K562 (cell line): ENCODE measurements around the gene ANKRD65. TPM values are rescaled to one million over a fixed set of nuclear protein-coding genes. Genes with fewer than 3 reads are reported as not detected.
"Not testable (repeated sequence)": the region's sequence is repeated elsewhere in the genome, so short reads cannot be mapped to it uniquely, and the experiment has no call there.

Source experiments
- ATAC-seq: fragments of 200-7000 bp; cut with Tn5 transposase; 3 replicates; pipeline ENCODE4 v1.9.1; 2020; ENCODE audit warnings: moderate library complexity
- BruUV-seq: library from RNA; stranded (reverse); fragments of 400-500 nt; replicated peaks from 2 replicates; lab custom pipeline; 2021; lab: Mats Ljungman, UMichigan
- CTCF ChIA-PET: fragments of 300-600 bp; formaldehyde crosslinking; extraction: SDS; loops from one replicate; lab custom pipeline; 2021; ENCODE audit warnings: low intra/inter-chr PET ratio; lab: Yijun Ruan, JAX
- POLR2A ChIA-PET: fragments of 300-600, 350-650 bp; sonication (Branson Sonifier 250); formaldehyde crosslinking; extraction: SDS; loops from one replicate; lab custom pipeline; 2021; ENCODE audit warnings: antibody characterized with exemption, inconsistent platforms; lab: Yijun Ruan, JAX
- DNase-seq, 4 experiments: peaks; one replicate each; pipeline versions ENCODE4 v3.0.0 to v3.0.0-alpha.2; 2011 to 2018; ENCODE audit warnings: low spot score in 3 of 4, mixed read lengths in 3 of 4; ENCODE audit errors: extremely low read depth in 1 of 4
- FAIRE-seq: peaks from 2 replicates; lab custom pipeline; 2011; peaks lifted over from hg19 to GRCh38; lab: Jason Lieb, UNC
- H2AFZ ChIP-seq: 2 replicates; pipeline ENCODE4 v1.6.0; 2011; ENCODE audit warnings: low read depth, low read length, control low read depth, inconsistent platforms
- H3K27ac ChIP-seq: fragments of 200-600 bp; 3 replicates; pipeline ENCODE4 v1.8.0; 2011; ENCODE audit warnings: low read depth, mild to moderate bottlenecking, control low read depth, inconsistent platforms, low read length, moderate library complexity, mixed read lengths; ENCODE audit errors: extremely low read depth
- H3K27me3 ChIP-seq, 2 experiments: fragments of 300-600 bp in 1 of 2; 2 replicates in 1 of 2; 3 replicates in 1 of 2; pipeline versions ENCODE4 v1.6.0 to v1.8.0; 2011; ENCODE audit warnings: inconsistent platforms in 2 of 2, low read length in 2 of 2, mild to moderate bottlenecking in 1 of 2, mixed read lengths in 1 of 2, moderate library complexity in 1 of 2; ENCODE audit not compliant: control insufficient read depth in 2 of 2, insufficient read depth in 2 of 2
- H3K36me3 ChIP-seq: fragments of 300-600 bp; 3 replicates; pipeline ENCODE4 v1.8.0; 2011; ENCODE audit warnings: mild to moderate bottlenecking, low read length, inconsistent platforms; ENCODE audit not compliant: control insufficient read depth, insufficient read depth
- H3K4me1 ChIP-seq, 2 experiments: fragments of 200-600 bp in 1 of 2; replicated peaks in 1 of 2; 2 replicates in 1 of 2; 3 replicates in 1 of 2; pipeline versions ENCODE4 v1.5.1 to v1.8.0; 2011; ENCODE audit warnings: inconsistent platforms in 2 of 2, low read length in 2 of 2, mild to moderate bottlenecking in 1 of 2, mixed read lengths in 1 of 2, moderate library complexity in 1 of 2; ENCODE audit not compliant: control insufficient read depth in 2 of 2, insufficient read depth in 2 of 2
- H3K4me2 ChIP-seq: 2 replicates; pipeline ENCODE4 v1.6.1; 2011; ENCODE audit warnings: low read length, control low read depth, inconsistent platforms, mixed read lengths; ENCODE audit not compliant: insufficient read depth
- H3K4me3 ChIP-seq: fragments of 200-600 bp; sonication (generic), shearing (Covaris generic); 2 replicates; pipeline ENCODE4 v1.5.1; 2016; ENCODE audit warnings: control low read depth, inconsistent platforms
- H3K79me2 ChIP-seq: fragments of 200-600 bp; 3 replicates; pipeline ENCODE4 v1.8.0; 2011; ENCODE audit warnings: low read length, inconsistent platforms; ENCODE audit not compliant: control insufficient read depth, insufficient read depth
- H3K9ac ChIP-seq, 2 experiments: 2 replicates each; pipeline versions ENCODE4 v1.6.0 to v1.6.1; 2011; ENCODE audit warnings: low read depth in 2 of 2, low read length in 2 of 2, control low read depth in 1 of 2, inconsistent platforms in 1 of 2, mild to moderate bottlenecking in 1 of 2, mixed read lengths in 1 of 2; ENCODE audit not compliant: insufficient read depth in 1 of 2
- H3K9me1 ChIP-seq: one replicate; pipeline ENCODE4 v1.6.0; 2011; ENCODE audit warnings: inconsistent platforms, mild to moderate bottlenecking, low read length, moderate library complexity; ENCODE audit not compliant: control insufficient read depth, insufficient read depth
- H3K9me3 ChIP-seq: replicated peaks from 2 replicates; pipeline ENCODE4 v1.5.1; 2011; ENCODE audit warnings: low read depth, low read length, inconsistent platforms; ENCODE audit not compliant: control insufficient read depth, insufficient read depth
- H4K20me1 ChIP-seq: replicated peaks from 2 replicates; pipeline ENCODE4 v1.6.1; 2011; ENCODE audit warnings: low read length, inconsistent platforms, mixed read lengths; ENCODE audit not compliant: control insufficient read depth, insufficient read depth
- ZEB2 ChIP-seq: fragments of 450-650 bp; IDR thresholded peaks from 2 replicates; pipeline ENCODE4 v1.6.1; 2016
- ZNF318 ChIP-seq, 2 experiments: fragments of 450-650 bp; IDR thresholded peaks; 2 replicates each; pipeline ENCODE4 v1.6.1; 2016; ENCODE audit warnings: mild to moderate bottlenecking in 2 of 2, borderline replicate concordance in 1 of 2, low read depth in 1 of 2, moderate library complexity in 1 of 2
- WGBS: fragments of 100-300 bp; shearing (Covaris generic); methylation state at CpG from one replicate; pipeline ENCODE4 v1.1.6; 2016; ENCODE audit warnings: low coverage, mixed read lengths; ENCODE audit not compliant: insufficient coverage; ENCODE audit errors: missing lambda C conversion rate; 5-methylcytosine and 5-hydroxymethylcytosine counted together
- in situ Hi-C: fragments of 300-500 bp; cut with MboI; formaldehyde crosslinking; loops from 4 replicates; pipeline ENCODE4 v1.15.0; 2018; ENCODE audit warnings: inconsistent platforms, mixed read lengths
- intact Hi-C: fragments of 100-400 bp; cut with micrococcal nuclease; formaldehyde crosslinking; loops from 2 replicates; pipeline ENCODE4 v1.14.2; 2022
- polyA plus RNA-seq, 8 experiments: library from polyadenylated mRNA; depleted of rRNA in 4 of 8; stranded (reverse) in 5 of 8; unstranded in 3 of 8; fragments of >200 nt; fragmentation: Nextera tagmentation in 2 of 8; fragmentation: Illumina TruSeq in 1 of 8; extraction: Ambion mirVana in 2 of 8; extraction: Trizol in 1 of 8; gene quantifications; 2 replicates each; pipeline versions ENCODE4 v1.2.1 to v1.2.3, GENCODE V29; 2011 to 2014; ENCODE audit warnings: inconsistent platforms in 1 of 8, missing spikeins in 1 of 8
- total RNA-seq, 7 experiments: library from RNA; depleted of rRNA in 6 of 7; stranded (reverse); fragments of >200 nt in 6 of 7; fragmentation: Illumina TruSeq in 2 of 7; extraction: Trizol in 2 of 7; gene quantifications; 2 replicates each; pipeline versions ENCODE4 v1.2.1 to v1.2.3, GENCODE V29; 2011 to 2021; ENCODE audit warnings: low replicate concordance in 1 of 7

ANKRD65 gene
- total and polyA plus RNA-seq, 9 of the 15 experiments (the other 6 are each of a cell fraction or from before 2014, with no cell fraction given) = not detected

- TF ChIP-seq ZNF318 (IDR thresholded peaks at IDR 0.05; ENCODE audit: borderline replicate concordance in 1 of 2, low read depth in 1 of 2) (no peak), ZEB2 (no peak)
- TF ChIP-seq, all 486 proteins: peak for 0
Measured at GRCh38 chr1:1455366-1455884, 34.3 kb upstream of the ANKRD65 start (continued).

GRCh38 chr1:1454286-1455056 is 33.4 kb upstream of the ANKRD65 start:
- in situ Hi-C loops, H3K9ac ChIP-seq, H3K36me3 ChIP-seq, H3K79me2 ChIP-seq, H4K20me1 ChIP-seq, H3K27ac ChIP-seq, FAIRE-seq, H3K4me2 ChIP-seq, H3K4me3 ChIP-seq, BruUV-seq, intact Hi-C loops, H3K27me3 ChIP-seq, H3K9me3 ChIP-seq, DNase-seq, CTCF ChIA-PET, H3K9me1 ChIP-seq, H2AFZ ChIP-seq: not testable (repeated sequence)
- 53% methylated on average over 32 of the region's 41 CpGs for WGBS
- POLR2A ChIA-PET = interaction anchor here (1.0 kb wide), 1 partner anchor 14 kb away, joined by 3 read pairs; no protein-coding TSS in a partner anchor
- H3K4me1 ChIP-seq = peaks cover 0 to 36% of the 10 kb centered on the region in 2 experiments; a peak in 2 of 5 replicates
- ATAC-seq = peak; percentile 14; the same call in 1 of the 3 replicates
